GM23338 (cell line): ENCODE results near the gene ARL2. TPM values are rescaled to one million over a fixed set of nuclear protein-coding genes. Genes with fewer than 3 reads are reported as not detected.

ENCODE experiments used
- ATAC-seq: fragments of 200-7000 bp; cut with Tn5 transposase; 3 replicates; pipeline ENCODE4 v1.9.1; 2020
- DNase-seq: peaks from one replicate; pipeline ENCODE4 v3.0.0-alpha.2; 2015; ENCODE audit warnings: low spot score
- H2AFZ ChIP-seq: fragments of 200-600 bp; sonication (generic); 2 replicates; pipeline ENCODE4 v1.8.0; 2016; ENCODE audit warnings: antibody characterized with exemption, mild to moderate bottlenecking, moderate library complexity
- H3F3A ChIP-seq: fragments of 200-600 bp; sonication (generic); replicated peaks from 2 replicates; pipeline ENCODE4 v1.8.0; 2017; ENCODE audit warnings: antibody characterized with exemption, mixed run types, low read depth
- H3K27ac ChIP-seq: fragments of 200-600 bp; sonication (generic); 2 replicates; pipeline ENCODE4 v1.6.1; 2016; ENCODE audit warnings: low read depth
- H3K27me3 ChIP-seq: fragments of 200-600 bp; sonication (generic); 2 replicates; pipeline ENCODE4 v1.8.0; 2016; ENCODE audit warnings: mild to moderate bottlenecking, mixed run types, moderate library complexity; ENCODE audit not compliant: insufficient read depth
- H3K36me3 ChIP-seq: fragments of 200-600 bp; sonication (generic); 2 replicates; pipeline ENCODE4 v1.8.0; 2016; ENCODE audit warnings: mild to moderate bottlenecking; ENCODE audit not compliant: insufficient read depth
- H3K4me1 ChIP-seq: fragments of 200-600 bp; sonication (generic); 2 replicates; pipeline ENCODE4 v1.8.0; 2016; ENCODE audit warnings: mild to moderate bottlenecking, moderate library complexity; ENCODE audit not compliant: insufficient read depth
- H3K4me2 ChIP-seq: fragments of 200-600 bp; sonication (generic); 2 replicates; pipeline ENCODE4 v1.7.1; 2017; ENCODE audit warnings: mixed run types
- H3K4me3 ChIP-seq: fragments of 200-600 bp; sonication (generic); 2 replicates; pipeline ENCODE4 v1.6.1; 2016; ENCODE audit warnings: mixed run types
- H3K79me2 ChIP-seq: fragments of 200-600 bp; sonication (generic); replicated peaks from 2 replicates; pipeline ENCODE4 v1.8.0; 2017; ENCODE audit warnings: mild to moderate bottlenecking; ENCODE audit not compliant: insufficient read depth
- H3K9me2 ChIP-seq: fragments of 200-600 bp; sonication (generic); 2 replicates; pipeline ENCODE4 v1.8.0; 2017; ENCODE audit not compliant: insufficient read depth
- H4K20me1 ChIP-seq: fragments of 200-600 bp; sonication (generic); replicated peaks from 2 replicates; pipeline ENCODE4 v1.8.0; 2017; ENCODE audit warnings: mild to moderate bottlenecking; ENCODE audit not compliant: insufficient read depth
- H3K27ac Mint-ChIP-seq: 2 replicates; pipeline ENCODE4 v1.8.0; 2020; ENCODE audit warnings: inconsistent platforms, mild to moderate bottlenecking, moderate library complexity, mixed read lengths
- H3K27me3 Mint-ChIP-seq: 3 replicates; pipeline ENCODE4 v1.8.0; 2022; ENCODE audit warnings: low read depth, mild to moderate bottlenecking, moderate library complexity, mixed read lengths, inconsistent platforms; ENCODE audit not compliant: insufficient read depth, poor library complexity
- H3K36me3 Mint-ChIP-seq: 3 replicates; pipeline ENCODE4 v1.8.0; 2021; ENCODE audit warnings: low read depth, mild to moderate bottlenecking, inconsistent platforms, moderate library complexity, mixed read lengths
- H3K4me1 Mint-ChIP-seq: 3 replicates; pipeline ENCODE4 v1.8.0; 2020; ENCODE audit warnings: mild to moderate bottlenecking, inconsistent platforms, mixed read lengths
- H3K4me3 Mint-ChIP-seq: 3 replicates; pipeline ENCODE4 v1.8.0; 2021; ENCODE audit warnings: moderate library complexity, mild to moderate bottlenecking, inconsistent platforms, mixed read lengths
- H3K9me3 Mint-ChIP-seq: 3 replicates; pipeline ENCODE4 v1.8.0; 2020; ENCODE audit warnings: moderate library complexity, mild to moderate bottlenecking, inconsistent platforms, mixed read lengths
- CREB1 ChIP-seq: fragments of 250-450 bp; sonication (Bioruptor Pico); IDR thresholded peaks from 2 replicates; pipeline ENCODE4 v1.5.0; 2020; ENCODE audit warnings: low read depth, mild to moderate bottlenecking, moderate library complexity
- POLR2AphosphoS5 ChIP-seq: IDR thresholded peaks from 2 replicates; pipeline ENCODE4 v1.6.1; 2016; ENCODE audit warnings: antibody characterized with exemption, low read depth
- ZNF331 ChIP-seq: fragments of 250-450 bp; sonication (Bioruptor Pico); IDR thresholded peaks from 2 replicates; pipeline ENCODE4 v1.5.0; 2020; ENCODE audit warnings: low read depth, mild to moderate bottlenecking, moderate library complexity
- ZNF462 ChIP-seq: fragments of 250-450 bp; sonication (Bioruptor Pico); IDR thresholded peaks from 2 replicates; pipeline ENCODE4 v1.5.0; 2020; ENCODE audit warnings: mild to moderate bottlenecking, moderate library complexity
- polyA plus RNA-seq: library from polyadenylated mRNA; unstranded; fragments of >200 nt; fragmentation: Nextera tagmentation; extraction: Ambion mirVana; gene quantifications from 2 replicates; pipeline ENCODE4 v1.2.1, GENCODE V29; 2016
- total RNA-seq: library from RNA; depleted of rRNA; stranded (reverse); fragments of >200 nt; shearing (Covaris generic); gene quantifications from 2 replicates; pipeline ENCODE4 v1.2.3, GENCODE V29; 2014

The ARL2 gene
- total and polyA plus RNA-seq, 2 experiments from 2014 or later, result 193 to 236 TPM

- no peak for TF ChIP-seq ZNF462 (CRISPR knock-in tag)
Observed at GRCh38 chr11:65059523-65059922, 45.6 kb downstream of the ARL2 start (continued).

GRCh38 chr11:65059959-65060824, 46.2 kb downstream of the ARL2 start:
- no peaks in the 10 kb centered on the region for H3K27me3 ChIP-seq
- Mint-ChIP-seq H3K9me3 (no peaks in the 10 kb centered on the region), H3K4me1 (peaks cover 5% of the 10 kb centered on the region), H3K4me3 (no peak overlapping the region), H3K36me3 (no peaks in the 10 kb centered on the region), H3K27me3 (peaks cover 9% of the 10 kb centered on the region), H3K27ac (no peak overlapping the region)
- H3K9me2 ChIP-seq, result no peaks in the 10 kb centered on the region
- no peaks in the 10 kb centered on the region for H3K4me1 ChIP-seq
- H3K4me3 ChIP-seq, result no peak overlapping the region
- DNase-seq (no peak), ATAC-seq (no peak)
- no peak overlapping the region for H2AFZ ChIP-seq
- no peaks in the 10 kb centered on the region for H3F3A ChIP-seq
- H4K20me1 ChIP-seq, result no peaks in the 10 kb centered on the region
- TF ChIP-seq ZNF462 (CRISPR knock-in tag), result no peak
- no peak for TF ChIP-seq ZNF331 (CRISPR knock-in tag)
- TF ChIP-seq CREB1 (CRISPR knock-in tag), result no peak
- TF ChIP-seq POLR2AphosphoS5, result no peak
- no peaks in the 10 kb centered on the region for H3K36me3 ChIP-seq
- no peak overlapping the region for H3K27ac ChIP-seq
- H3K4me2 ChIP-seq, result no peak overlapping the region
- H3K79me2 ChIP-seq, result no peaks in the 10 kb centered on the region
